K562 (cell line): Measurements from ENCODE around the gene SPINK5. TPM values are rescaled to one million over a fixed set of nuclear protein-coding genes. Genes with fewer than 3 reads are reported as not detected.

ENCODE experiments used
- ATAC-seq: fragments of 200-7000 bp; cut with Tn5 transposase; 3 replicates; pipeline ENCODE4 v1.9.1; 2020; ENCODE audit warnings: moderate library complexity
- BruUV-seq: library from RNA; stranded (reverse); fragments of 400-500 nt; replicated peaks from 2 replicates; lab custom pipeline; 2021; lab: Mats Ljungman, UMichigan
- CTCF ChIA-PET: fragments of 300-600 bp; formaldehyde crosslinking; extraction: SDS; loops from one replicate; lab custom pipeline; 2021; ENCODE audit warnings: low intra/inter-chr PET ratio; lab: Yijun Ruan, JAX
- POLR2A ChIA-PET: fragments of 300-600, 350-650 bp; sonication (Branson Sonifier 250); formaldehyde crosslinking; extraction: SDS; loops from one replicate; lab custom pipeline; 2021; ENCODE audit warnings: antibody characterized with exemption, inconsistent platforms; lab: Yijun Ruan, JAX
- DNase-seq, 4 experiments: peaks; one replicate each; pipeline versions ENCODE4 v3.0.0 to v3.0.0-alpha.2; 2011 to 2018; ENCODE audit warnings: low spot score in 3 of 4, mixed read lengths in 3 of 4; ENCODE audit errors: extremely low read depth in 1 of 4
- FAIRE-seq: peaks from 2 replicates; lab custom pipeline; 2011; peaks lifted over from hg19 to GRCh38; lab: Jason Lieb, UNC
- H2AFZ ChIP-seq: 2 replicates; pipeline ENCODE4 v1.6.0; 2011; ENCODE audit warnings: low read depth, low read length, control low read depth, inconsistent platforms
- H3K27ac ChIP-seq: fragments of 200-600 bp; 3 replicates; pipeline ENCODE4 v1.8.0; 2011; ENCODE audit warnings: low read depth, mild to moderate bottlenecking, control low read depth, inconsistent platforms, low read length, moderate library complexity, mixed read lengths; ENCODE audit errors: extremely low read depth
- H3K27me3 ChIP-seq, 2 experiments: fragments of 300-600 bp in 1 of 2; 2 replicates in 1 of 2; 3 replicates in 1 of 2; pipeline versions ENCODE4 v1.6.0 to v1.8.0; 2011; ENCODE audit warnings: inconsistent platforms in 2 of 2, low read length in 2 of 2, mild to moderate bottlenecking in 1 of 2, mixed read lengths in 1 of 2, moderate library complexity in 1 of 2; ENCODE audit not compliant: control insufficient read depth in 2 of 2, insufficient read depth in 2 of 2
- H3K36me3 ChIP-seq: fragments of 300-600 bp; 3 replicates; pipeline ENCODE4 v1.8.0; 2011; ENCODE audit warnings: mild to moderate bottlenecking, low read length, inconsistent platforms; ENCODE audit not compliant: control insufficient read depth, insufficient read depth
- H3K4me1 ChIP-seq, 2 experiments: fragments of 200-600 bp in 1 of 2; replicated peaks in 1 of 2; 2 replicates in 1 of 2; 3 replicates in 1 of 2; pipeline versions ENCODE4 v1.5.1 to v1.8.0; 2011; ENCODE audit warnings: inconsistent platforms in 2 of 2, low read length in 2 of 2, mild to moderate bottlenecking in 1 of 2, mixed read lengths in 1 of 2, moderate library complexity in 1 of 2; ENCODE audit not compliant: control insufficient read depth in 2 of 2, insufficient read depth in 2 of 2
- H3K4me2 ChIP-seq: 2 replicates; pipeline ENCODE4 v1.6.1; 2011; ENCODE audit warnings: low read length, control low read depth, inconsistent platforms, mixed read lengths; ENCODE audit not compliant: insufficient read depth
- H3K4me3 ChIP-seq: fragments of 200-600 bp; sonication (generic), shearing (Covaris generic); 2 replicates; pipeline ENCODE4 v1.5.1; 2016; ENCODE audit warnings: control low read depth, inconsistent platforms
- H3K79me2 ChIP-seq: fragments of 200-600 bp; 3 replicates; pipeline ENCODE4 v1.8.0; 2011; ENCODE audit warnings: low read length, inconsistent platforms; ENCODE audit not compliant: control insufficient read depth, insufficient read depth
- H3K9ac ChIP-seq, 2 experiments: 2 replicates each; pipeline versions ENCODE4 v1.6.0 to v1.6.1; 2011; ENCODE audit warnings: low read depth in 2 of 2, low read length in 2 of 2, control low read depth in 1 of 2, inconsistent platforms in 1 of 2, mild to moderate bottlenecking in 1 of 2, mixed read lengths in 1 of 2; ENCODE audit not compliant: insufficient read depth in 1 of 2
- H3K9me1 ChIP-seq: one replicate; pipeline ENCODE4 v1.6.0; 2011; ENCODE audit warnings: inconsistent platforms, mild to moderate bottlenecking, low read length, moderate library complexity; ENCODE audit not compliant: control insufficient read depth, insufficient read depth
- H3K9me3 ChIP-seq: replicated peaks from 2 replicates; pipeline ENCODE4 v1.5.1; 2011; ENCODE audit warnings: low read depth, low read length, inconsistent platforms; ENCODE audit not compliant: control insufficient read depth, insufficient read depth
- H4K20me1 ChIP-seq: replicated peaks from 2 replicates; pipeline ENCODE4 v1.6.1; 2011; ENCODE audit warnings: low read length, inconsistent platforms, mixed read lengths; ENCODE audit not compliant: control insufficient read depth, insufficient read depth
- HDAC2 ChIP-seq: fragments of 450-650 bp; IDR thresholded peaks from 2 replicates; pipeline ENCODE4 v1.6.1; 2016; ENCODE audit warnings: mild to moderate bottlenecking
- HEY1 ChIP-seq: fragments of 250-450 bp; sonication (Bioruptor Pico); IDR thresholded peaks from 2 replicates; pipeline ENCODE4 v1.5.0; 2020; ENCODE audit warnings: mild to moderate bottlenecking, moderate library complexity, borderline replicate concordance
- HOXB6 ChIP-seq: fragments of 250-450 bp; sonication (Bioruptor Pico); IDR thresholded peaks from 2 replicates; pipeline ENCODE4 v1.5.1; 2022; ENCODE audit warnings: mild to moderate bottlenecking, borderline replicate concordance
- KLF1 ChIP-seq: fragments of 450-650 bp; IDR thresholded peaks from 2 replicates; pipeline ENCODE4 v1.6.1; 2016; ENCODE audit warnings: missing genetic modification characterization, missing compliant biosample characterization
- NCOA1 ChIP-seq: fragments of 450-650 bp; IDR thresholded peaks from 2 replicates; pipeline ENCODE4 v1.6.1; 2016; ENCODE audit warnings: low read depth
- NCOR1 ChIP-seq: fragments of 450-650 bp; IDR thresholded peaks from 2 replicates; pipeline ENCODE4 v1.6.1; 2016; ENCODE audit warnings: mild to moderate bottlenecking, moderate library complexity
- NELFE ChIP-seq: IDR thresholded peaks from 2 replicates; pipeline ENCODE4 v1.6.1; 2011; ENCODE audit warnings: mild to moderate bottlenecking; ENCODE audit not compliant: insufficient read depth, insufficient read length
- POLR2AphosphoS2 ChIP-seq: IDR thresholded peaks from 2 replicates; pipeline ENCODE4 v1.6.1; 2012; ENCODE audit warnings: low read length, improper control_type of control experiment
- PURB ChIP-seq: sonication (generic); formaldehyde crosslinking; IDR thresholded peaks from 2 replicates; pipeline ENCODE4 v1.9.0; 2021; ENCODE audit warnings: low read depth, mild to moderate bottlenecking, missing genetic modification reagents
- RUNX1 ChIP-seq: sonication (generic); IDR thresholded peaks from 2 replicates; pipeline ENCODE4 v1.6.1; 2016; ENCODE audit warnings: antibody characterized with exemption, low read depth
- TARDBP ChIP-seq: fragments of 450-650 bp; IDR thresholded peaks from 2 replicates; pipeline ENCODE4 v1.6.1; 2016
- ZFP1 ChIP-seq: fragments of 450-650 bp; formaldehyde crosslinking; IDR thresholded peaks from 2 replicates; pipeline ENCODE4 v1.4.0; 2020; ENCODE audit warnings: mild to moderate bottlenecking, mixed read lengths
- WGBS: fragments of 100-300 bp; shearing (Covaris generic); methylation state at CpG from one replicate; pipeline ENCODE4 v1.1.6; 2016; ENCODE audit warnings: low coverage, mixed read lengths; ENCODE audit not compliant: insufficient coverage; ENCODE audit errors: missing lambda C conversion rate; 5-methylcytosine and 5-hydroxymethylcytosine counted together
- in situ Hi-C: fragments of 300-500 bp; cut with MboI; formaldehyde crosslinking; loops from 4 replicates; pipeline ENCODE4 v1.15.0; 2018; ENCODE audit warnings: inconsistent platforms, mixed read lengths
- intact Hi-C: fragments of 100-400 bp; cut with micrococcal nuclease; formaldehyde crosslinking; loops from 2 replicates; pipeline ENCODE4 v1.14.2; 2022
- polyA plus RNA-seq, 8 experiments: library from polyadenylated mRNA; depleted of rRNA in 4 of 8; stranded (reverse) in 5 of 8; unstranded in 3 of 8; fragments of >200 nt; fragmentation: Nextera tagmentation in 2 of 8; fragmentation: Illumina TruSeq in 1 of 8; extraction: Ambion mirVana in 2 of 8; extraction: Trizol in 1 of 8; gene quantifications; 2 replicates each; pipeline versions ENCODE4 v1.2.1 to v1.2.3, GENCODE V29; 2011 to 2014; ENCODE audit warnings: inconsistent platforms in 1 of 8, missing spikeins in 1 of 8
- total RNA-seq, 7 experiments: library from RNA; depleted of rRNA in 6 of 7; stranded (reverse); fragments of >200 nt in 6 of 7; fragmentation: Illumina TruSeq in 2 of 7; extraction: Trizol in 2 of 7; gene quantifications; 2 replicates each; pipeline versions ENCODE4 v1.2.1 to v1.2.3, GENCODE V29; 2011 to 2021; ENCODE audit warnings: low replicate concordance in 1 of 7
- TF ChIP-seq, protein P1 (sequence below): sonication (generic); formaldehyde crosslinking; IDR thresholded peaks from 2 replicates; pipeline ENCODE4 v1.8.0; 2023; ENCODE audit warnings: missing genetic modification reagents, mild to moderate bottlenecking, borderline replicate concordance

Gene SPINK5
- total and polyA plus RNA-seq, 9 of the 15 experiments (the other 6 are each of a cell fraction or from before 2014, with no cell fraction given): 0.07 to 0.68 (median 0.16) TPM; not detected in 1

DNA sequence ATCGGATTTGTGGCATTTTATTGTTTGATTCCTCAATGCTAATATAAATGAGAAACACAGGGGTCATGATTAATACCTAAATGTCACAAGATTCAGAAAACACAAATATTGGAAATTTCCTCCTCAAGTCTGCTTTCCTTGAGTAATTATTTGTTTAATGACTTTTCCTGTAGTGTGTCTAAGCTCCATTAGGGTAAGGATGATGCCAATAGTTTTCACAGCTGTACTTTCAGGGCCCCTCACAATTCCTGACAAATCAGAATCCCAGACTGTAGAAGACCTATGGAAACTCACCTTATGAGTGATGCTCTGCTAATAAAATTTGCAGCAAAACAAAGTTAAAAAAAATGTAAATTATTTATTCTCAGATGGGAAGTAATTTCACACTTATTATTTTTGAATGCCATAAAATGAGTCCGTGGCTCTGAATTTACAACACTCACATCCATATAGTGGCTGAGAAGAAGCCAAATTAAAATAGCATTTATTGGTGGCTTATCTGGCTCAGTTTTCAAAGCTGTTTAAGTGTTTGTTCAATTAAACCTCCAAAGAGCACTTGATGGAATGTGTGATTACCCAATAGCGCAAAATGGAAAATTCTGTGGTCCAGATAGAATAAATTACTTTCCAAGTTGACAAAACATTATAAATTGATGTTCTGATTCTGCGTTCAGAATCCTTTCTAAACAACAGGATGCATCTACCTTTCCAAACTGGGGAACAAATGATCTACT, 102.9 kb downstream of the SPINK5 start:
- no peaks in the 10 kb centered on the region for H3K9me1 ChIP-seq
- in situ Hi-C loops: no loop called here
- no peak overlapping the region for H3K9ac ChIP-seq
- H4K20me1 ChIP-seq: no peaks in the 10 kb centered on the region
- 4% methylated on average over 4 of the region's 4 CpGs for WGBS
- H3K27me3 ChIP-seq: no peaks in the 10 kb centered on the region
- intact Hi-C loops: no loop called here
- H3K4me2 ChIP-seq: no peak overlapping the region
- no peak overlapping the region for H2AFZ ChIP-seq
- H3K27ac ChIP-seq: no peak overlapping the region
- H3K9me3 ChIP-seq: no peaks in the 10 kb centered on the region
- POLR2A ChIA-PET: no interaction called here
- no peaks in the 10 kb centered on the region for H3K36me3 ChIP-seq
- BruUV-seq: no TSS peak
- no peak for FAIRE-seq
- no peaks in the 10 kb centered on the region for H3K4me1 ChIP-seq
- TF ChIP-seq NCOR1 (no peak), ZFP1 (no peak), HDAC2 (no peak), RUNX1 (no peak), NELFE (no peak), HOXB6 (CRISPR knock-in tag) (no peak), HEY1 (CRISPR knock-in tag) (no peak), POLR2AphosphoS2 (no peak), NCOA1 (no peak), PURB (no peak), TARDBP (no peak), KLF1 (tag) (no peak)
- TF ChIP-seq, protein P1, sequence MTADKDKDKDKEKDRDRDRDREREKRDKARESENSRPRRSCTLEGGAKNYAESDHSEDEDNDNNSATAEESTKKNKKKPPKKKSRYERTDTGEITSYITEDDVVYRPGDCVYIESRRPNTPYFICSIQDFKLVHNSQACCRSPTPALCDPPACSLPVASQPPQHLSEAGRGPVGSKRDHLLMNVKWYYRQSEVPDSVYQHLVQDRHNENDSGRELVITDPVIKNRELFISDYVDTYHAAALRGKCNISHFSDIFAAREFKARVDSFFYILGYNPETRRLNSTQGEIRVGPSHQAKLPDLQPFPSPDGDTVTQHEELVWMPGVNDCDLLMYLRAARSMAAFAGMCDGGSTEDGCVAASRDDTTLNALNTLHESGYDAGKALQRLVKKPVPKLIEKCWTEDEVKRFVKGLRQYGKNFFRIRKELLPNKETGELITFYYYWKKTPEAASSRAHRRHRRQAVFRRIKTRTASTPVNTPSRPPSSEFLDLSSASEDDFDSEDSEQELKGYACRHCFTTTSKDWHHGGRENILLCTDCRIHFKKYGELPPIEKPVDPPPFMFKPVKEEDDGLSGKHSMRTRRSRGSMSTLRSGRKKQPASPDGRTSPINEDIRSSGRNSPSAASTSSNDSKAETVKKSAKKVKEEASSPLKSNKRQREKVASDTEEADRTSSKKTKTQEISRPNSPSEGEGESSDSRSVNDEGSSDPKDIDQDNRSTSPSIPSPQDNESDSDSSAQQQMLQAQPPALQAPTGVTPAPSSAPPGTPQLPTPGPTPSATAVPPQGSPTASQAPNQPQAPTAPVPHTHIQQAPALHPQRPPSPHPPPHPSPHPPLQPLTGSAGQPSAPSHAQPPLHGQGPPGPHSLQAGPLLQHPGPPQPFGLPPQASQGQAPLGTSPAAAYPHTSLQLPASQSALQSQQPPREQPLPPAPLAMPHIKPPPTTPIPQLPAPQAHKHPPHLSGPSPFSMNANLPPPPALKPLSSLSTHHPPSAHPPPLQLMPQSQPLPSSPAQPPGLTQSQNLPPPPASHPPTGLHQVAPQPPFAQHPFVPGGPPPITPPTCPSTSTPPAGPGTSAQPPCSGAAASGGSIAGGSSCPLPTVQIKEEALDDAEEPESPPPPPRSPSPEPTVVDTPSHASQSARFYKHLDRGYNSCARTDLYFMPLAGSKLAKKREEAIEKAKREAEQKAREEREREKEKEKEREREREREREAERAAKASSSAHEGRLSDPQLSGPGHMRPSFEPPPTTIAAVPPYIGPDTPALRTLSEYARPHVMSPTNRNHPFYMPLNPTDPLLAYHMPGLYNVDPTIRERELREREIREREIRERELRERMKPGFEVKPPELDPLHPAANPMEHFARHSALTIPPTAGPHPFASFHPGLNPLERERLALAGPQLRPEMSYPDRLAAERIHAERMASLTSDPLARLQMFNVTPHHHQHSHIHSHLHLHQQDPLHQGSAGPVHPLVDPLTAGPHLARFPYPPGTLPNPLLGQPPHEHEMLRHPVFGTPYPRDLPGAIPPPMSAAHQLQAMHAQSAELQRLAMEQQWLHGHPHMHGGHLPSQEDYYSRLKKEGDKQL (CRISPR knock-in tag): no peak
- CTCF ChIA-PET: no interaction called here
- no peaks in the 10 kb centered on the region for H3K79me2 ChIP-seq
- H3K4me3 ChIP-seq: no peak overlapping the region
- ATAC-seq: no peak
- no peak for DNase-seq
